NCI-H2029 (cell line): ENCODE data around the gene EOMES.

Experiments
- DNase-seq: peaks from one replicate; lab custom pipeline; 2025; lab: John Stamatoyannopoulos, UW

The EOMES gene

DNA sequence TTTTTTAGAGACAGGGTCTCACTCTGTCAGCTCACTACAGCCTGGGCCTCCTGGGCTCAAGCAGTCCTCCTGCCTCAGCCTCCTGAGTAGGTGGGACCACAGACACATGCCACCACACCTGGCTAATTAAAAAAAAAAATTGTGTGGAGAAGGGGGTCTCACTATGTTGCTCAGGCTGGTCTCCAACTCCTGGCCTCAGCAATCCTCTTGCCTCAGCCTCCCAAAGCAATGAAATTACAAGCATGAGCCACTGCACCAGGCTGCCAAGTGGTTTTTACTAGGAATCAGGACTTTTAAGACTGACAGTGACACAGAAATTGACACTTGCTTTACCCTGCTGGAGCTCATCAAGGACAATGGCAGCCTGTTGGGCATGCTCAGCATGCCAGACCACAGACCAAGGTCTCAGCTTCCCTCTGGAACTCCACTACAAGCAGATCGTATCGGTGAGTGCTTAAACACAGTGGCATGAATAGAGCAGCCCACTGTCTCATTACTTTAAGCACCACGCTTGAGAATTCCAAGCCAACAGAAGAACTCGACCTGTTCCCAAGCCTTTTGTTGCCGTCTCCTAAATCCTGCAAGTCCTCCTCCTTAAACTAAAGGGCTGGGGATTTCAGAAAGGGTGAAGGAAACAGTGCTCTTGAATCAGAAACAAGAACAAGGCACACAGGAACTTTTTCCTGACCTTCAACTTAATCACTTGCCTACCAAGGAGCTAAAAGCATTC, 41.4 kb downstream of the EOMES start:
- DNase-seq = peak; percentile 20

- no peak for DNase-seq
These were observed 42.4 kb downstream of the EOMES start for GRCh38 chr3:27679691-27680090.

GRCh38 chr3:27678234-27678633, 43.9 kb downstream of the EOMES start:
- no peak for DNase-seq

- no peak for DNase-seq
These were observed 44.6 kb downstream of the EOMES start for GRCh38 chr3:27677565-27677964.

DNA sequence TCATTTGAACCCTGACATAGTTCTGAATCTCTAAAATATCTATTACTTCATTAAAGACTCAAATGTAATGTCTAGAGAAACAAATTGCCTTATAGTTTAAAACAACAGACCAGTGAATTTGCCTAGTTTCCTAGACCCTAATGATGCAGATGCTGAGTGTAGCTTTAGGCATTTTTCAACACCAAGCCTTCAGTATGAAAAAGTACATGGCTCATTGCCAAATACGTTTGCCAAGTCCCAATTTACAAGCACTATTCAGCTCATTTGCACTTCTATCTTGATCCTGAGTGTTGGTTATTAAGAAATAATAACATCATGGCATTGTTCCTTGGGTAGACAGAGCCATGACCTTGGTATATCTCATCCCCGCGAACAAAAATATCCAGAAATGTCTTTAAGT, 46.8 kb downstream of the EOMES start:
- no peak for DNase-seq

GRCh38 chr3:27673701-27674100, 48.4 kb downstream of the EOMES start:
- DNase-seq = no peak

- no peak for DNase-seq
These were observed 51.0 kb downstream of the EOMES start for GRCh38 chr3:27671101-27671500.

DNA sequence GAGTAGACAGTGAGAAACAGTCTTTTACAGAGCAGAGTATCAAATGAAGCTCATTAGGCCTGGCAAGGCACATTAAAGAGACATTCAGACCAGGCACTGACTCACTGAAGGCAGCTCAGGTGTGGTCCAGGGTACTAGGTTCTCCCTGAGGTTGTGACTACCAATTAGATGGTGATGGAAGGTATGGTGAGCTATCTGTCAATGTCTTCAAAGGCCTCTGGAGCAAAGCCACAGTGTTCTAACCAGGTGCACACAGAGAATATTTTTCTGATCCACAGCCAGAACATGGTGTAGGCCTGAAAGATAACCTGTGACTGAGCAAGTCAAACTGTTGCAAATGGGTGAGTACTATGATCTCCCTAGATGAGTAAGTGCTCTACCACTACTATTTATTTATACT, 51.5 kb downstream of the EOMES start:
- DNase-seq = no peak

GRCh38 chr3:27669591-27669990, 52.5 kb downstream of the EOMES start:
- no peak for DNase-seq

DNA sequence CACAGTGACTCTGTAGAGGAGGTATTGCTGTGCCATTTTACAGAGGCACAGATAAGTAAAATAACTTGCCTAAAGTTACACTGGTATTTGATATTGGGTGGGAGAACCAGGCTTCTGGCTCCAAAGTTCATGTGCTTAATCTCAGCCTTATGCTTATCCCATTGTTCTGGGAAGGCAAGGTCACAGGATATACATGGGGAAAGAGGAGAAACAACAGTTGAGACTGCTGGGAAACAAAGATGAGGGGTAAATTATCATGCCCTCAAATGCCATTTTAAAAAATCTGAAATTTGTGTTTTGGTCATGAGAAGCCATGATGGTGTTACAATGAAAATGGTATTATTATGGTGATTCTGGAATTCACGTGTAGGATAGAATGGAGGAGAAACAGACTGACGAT, 54.4 kb downstream of the EOMES start:
- no peak for DNase-seq

GRCh38 chr3:27666708-27667107, 55.4 kb downstream of the EOMES start:
- DNase-seq = no peak

- DNase-seq = no peak
These were observed 55.9 kb downstream of the EOMES start for GRCh38 chr3:27666272-27666671.
